Uterus (tissue), 4 donors: ENCODE results near the gene DNASE2B. TPM values are rescaled to one million over a fixed set of nuclear protein-coding genes. Genes with fewer than 3 reads are reported as not detected.

Experiments used
- DNase-seq, 2 donors: peaks; one replicate each; pipeline ENCODE4 v3.0.0-alpha.2; 2019 to 2020
- H3K27ac ChIP-seq, 2 donors: fragments of 200-600 bp; sonication (generic); 1 replicate in 1 of 2; 2 replicates in 1 of 2; pipeline ENCODE4 v1.5.1; 2016 to 2018
- H3K27me3 ChIP-seq, 2 donors: fragments of 200-600 bp; sonication (generic); one replicate each; pipeline ENCODE4 v1.5.1; 2018 to 2019; ENCODE audit warnings: control low read depth in 1 of 2
- H3K36me3 ChIP-seq, 2 donors: fragments of 200-600 bp; sonication (generic); one replicate each; pipeline ENCODE4 v1.5.1; 2019; ENCODE audit warnings: control low read depth in 1 of 2
- H3K4me1 ChIP-seq, 2 donors: fragments of 200-600 bp; sonication (generic); one replicate each; pipeline ENCODE4 v1.5.1; 2018 to 2019; ENCODE audit warnings: control low read depth in 1 of 2
- H3K4me3 ChIP-seq, 2 donors: fragments of 200-600 bp; sonication (generic); 1 replicate in 1 of 2; 2 replicates in 1 of 2; pipeline ENCODE4 v1.5.1; 2018 to 2019; ENCODE audit warnings: mild to moderate bottlenecking in 1 of 2
- H3K9me3 ChIP-seq, 2 donors: fragments of 200-600 bp; sonication (generic); one replicate each; pipeline ENCODE4 v1.5.1; 2019; ENCODE audit warnings: control low read depth in 1 of 2
- POLR2A ChIP-seq, 2 donors: fragments of 450-650 bp; IDR thresholded peaks; one replicate each; pipeline ENCODE4 v1.6.1; 2016; ENCODE audit warnings: antibody characterized with exemption in 2 of 2, mild to moderate bottlenecking in 1 of 2, moderate library complexity in 1 of 2
- intact Hi-C: fragments of 100-400 bp; cut with DNase I; formaldehyde crosslinking; loops from one replicate; pipeline ENCODE4 v1.15.1; 2023; ENCODE audit warnings: low total_unique reads
- total RNA-seq, 4 donors: library from RNA; depleted of rRNA in 3 of 4; stranded (reverse); fragments of >200 nt in 3 of 4; gene quantifications; one replicate each; pipeline versions ENCODE4 v1.1.0 to v1.2.4, GENCODE V29; 2014 to 2023
- TF ChIP-seq, protein P1 (sequence below), 4 experiments: fragments of 200-600 bp in 2 of 4; fragments of 450-650 bp in 2 of 4; sonication (generic) in 2 of 4; IDR thresholded peaks; one replicate each; pipeline ENCODE4 v1.5.1; 2016 to 2019; ENCODE audit warnings: antibody characterized with exemption in 4 of 4, mild to moderate bottlenecking in 2 of 4, moderate library complexity in 1 of 4
- donor health status: DM: yes; HTN: yes; CAD: no.

The DNASE2B gene, protein sequence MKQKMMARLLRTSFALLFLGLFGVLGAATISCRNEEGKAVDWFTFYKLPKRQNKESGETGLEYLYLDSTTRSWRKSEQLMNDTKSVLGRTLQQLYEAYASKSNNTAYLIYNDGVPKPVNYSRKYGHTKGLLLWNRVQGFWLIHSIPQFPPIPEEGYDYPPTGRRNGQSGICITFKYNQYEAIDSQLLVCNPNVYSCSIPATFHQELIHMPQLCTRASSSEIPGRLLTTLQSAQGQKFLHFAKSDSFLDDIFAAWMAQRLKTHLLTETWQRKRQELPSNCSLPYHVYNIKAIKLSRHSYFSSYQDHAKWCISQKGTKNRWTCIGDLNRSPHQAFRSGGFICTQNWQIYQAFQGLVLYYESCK
- total RNA-seq: not detected

DNA sequence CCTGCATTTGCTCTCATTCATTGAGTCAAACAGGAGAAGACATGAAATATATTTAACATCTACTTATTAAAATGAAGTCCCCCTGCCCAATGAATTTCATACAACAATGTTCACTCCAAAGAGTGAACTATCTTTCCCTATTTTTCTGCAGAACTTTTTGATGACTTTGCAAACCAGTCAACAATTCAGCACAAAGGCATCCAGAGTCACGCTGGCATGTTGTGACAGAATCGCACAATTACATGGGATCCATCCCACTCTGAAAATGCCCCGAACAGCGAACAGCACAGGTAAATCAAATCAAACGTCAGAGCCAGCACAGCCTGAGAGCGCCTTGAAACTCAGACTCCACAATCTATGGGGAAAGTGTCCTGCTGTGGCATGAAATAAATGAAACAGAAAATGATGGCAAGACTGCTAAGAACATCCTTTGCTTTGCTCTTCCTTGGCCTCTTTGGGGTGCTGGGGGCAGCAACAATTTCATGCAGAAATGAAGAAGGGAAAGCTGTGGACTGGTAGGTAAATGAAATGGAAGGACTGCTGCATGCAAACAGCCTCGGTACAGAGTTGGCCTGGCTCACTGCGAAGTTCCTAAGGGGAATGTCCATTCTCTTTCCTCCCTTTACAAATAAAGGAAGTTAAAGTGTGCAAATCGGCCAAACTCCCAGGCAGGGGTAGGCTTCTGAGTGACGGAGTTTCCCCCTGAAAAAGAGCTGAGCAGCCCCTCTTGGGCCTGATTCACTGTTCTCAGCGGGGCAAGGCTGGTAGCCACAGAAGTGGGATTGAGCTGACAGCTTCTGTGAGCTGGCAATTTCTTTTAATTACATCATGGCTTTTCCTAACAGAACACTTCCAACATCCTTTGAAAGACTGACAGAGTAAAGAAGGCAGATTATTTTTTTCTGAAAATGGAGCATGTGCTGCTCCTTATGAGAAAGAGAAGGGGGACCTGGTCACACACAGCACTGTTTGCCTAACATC, at the start of gene DNASE2B:
DNASE2B (plus strand) TSS at position 310 of the 981 bp plus-strand sequence; CDS start at position 391, 81 bp downstream.
- Histone ChIP-seq H3K36me3 (no peaks in the 10 kb centered on the region), H3K4me1 (no peaks in the 10 kb centered on the region), H3K4me3 (no peak within 1 kb of the TSS), H3K27me3 (no peaks in the 10 kb centered on the region), H3K27ac (no peak within 1 kb of the TSS), H3K9me3 (no peaks in the 10 kb centered on the region)
- no peak for DNase-seq
- intact Hi-C loops: no loop called here
- TF ChIP-seq, protein P1, sequence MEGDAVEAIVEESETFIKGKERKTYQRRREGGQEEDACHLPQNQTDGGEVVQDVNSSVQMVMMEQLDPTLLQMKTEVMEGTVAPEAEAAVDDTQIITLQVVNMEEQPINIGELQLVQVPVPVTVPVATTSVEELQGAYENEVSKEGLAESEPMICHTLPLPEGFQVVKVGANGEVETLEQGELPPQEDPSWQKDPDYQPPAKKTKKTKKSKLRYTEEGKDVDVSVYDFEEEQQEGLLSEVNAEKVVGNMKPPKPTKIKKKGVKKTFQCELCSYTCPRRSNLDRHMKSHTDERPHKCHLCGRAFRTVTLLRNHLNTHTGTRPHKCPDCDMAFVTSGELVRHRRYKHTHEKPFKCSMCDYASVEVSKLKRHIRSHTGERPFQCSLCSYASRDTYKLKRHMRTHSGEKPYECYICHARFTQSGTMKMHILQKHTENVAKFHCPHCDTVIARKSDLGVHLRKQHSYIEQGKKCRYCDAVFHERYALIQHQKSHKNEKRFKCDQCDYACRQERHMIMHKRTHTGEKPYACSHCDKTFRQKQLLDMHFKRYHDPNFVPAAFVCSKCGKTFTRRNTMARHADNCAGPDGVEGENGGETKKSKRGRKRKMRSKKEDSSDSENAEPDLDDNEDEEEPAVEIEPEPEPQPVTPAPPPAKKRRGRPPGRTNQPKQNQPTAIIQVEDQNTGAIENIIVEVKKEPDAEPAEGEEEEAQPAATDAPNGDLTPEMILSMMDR (IDR thresholded peaks at IDR 0.05): no peak
- no peak for TF ChIP-seq POLR2A (IDR thresholded peaks at IDR 0.05)

DNA sequence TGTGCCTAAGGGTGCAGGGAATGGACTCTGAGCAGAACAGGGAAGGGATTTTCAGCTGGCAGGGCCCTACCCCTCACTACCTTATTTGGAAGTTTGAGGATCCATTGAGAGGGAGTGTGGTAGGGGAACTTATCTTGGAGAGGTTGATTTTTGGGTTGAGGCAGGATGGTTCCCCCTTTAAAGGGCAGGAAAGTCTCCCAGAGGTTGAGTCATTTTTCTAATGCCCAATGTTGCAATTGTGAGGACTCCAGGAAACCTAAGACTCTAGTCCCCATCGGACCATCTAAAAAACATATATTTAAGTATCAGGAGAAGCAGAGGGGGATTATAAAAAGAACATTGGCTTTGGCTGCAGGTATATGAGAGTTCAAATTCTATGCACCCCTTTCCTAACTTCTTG, 49.5 kb upstream of the DNASE2B start:
- Histone ChIP-seq H3K9me3 (no peaks in the 10 kb centered on the region), H3K27ac (peak overlapping the region in 1 of 2 donors; percentile 60)
- intact Hi-C loops: no loop called here

DNA sequence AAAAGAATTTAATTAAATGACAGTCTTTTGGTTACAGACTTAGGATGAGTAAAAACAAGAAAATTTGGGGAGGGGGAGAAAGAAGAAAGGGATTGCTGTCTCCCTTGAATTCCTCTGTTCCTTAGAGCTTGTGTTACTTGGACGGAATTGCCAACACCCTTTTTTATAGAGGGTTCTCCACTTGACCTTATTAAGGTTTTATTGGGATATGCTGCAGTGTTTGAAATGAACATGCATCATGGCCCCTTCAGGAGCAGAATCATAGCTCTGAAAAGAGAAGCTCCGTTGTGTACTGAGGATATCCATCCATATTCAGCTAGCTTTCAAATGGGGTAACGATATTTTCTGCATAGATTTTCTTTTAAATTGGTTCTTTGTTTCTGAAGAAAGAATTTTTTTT, 48.2 kb upstream of the DNASE2B start:
- H3K27ac ChIP-seq: no peak overlapping the region
- no peaks in the 10 kb centered on the region for H3K36me3 ChIP-seq
- no peaks in the 10 kb centered on the region for H3K4me1 ChIP-seq
- intact Hi-C loops: no loop called here
- TF ChIP-seq POLR2A (IDR thresholded peaks at IDR 0.05): no peak
- TF ChIP-seq, protein P1 (IDR thresholded peaks at IDR 0.05): no peak
- H3K9me3 ChIP-seq: no peaks in the 10 kb centered on the region
- H3K4me3 ChIP-seq: no peak overlapping the region
- no peak for DNase-seq
- H3K27me3 ChIP-seq: no peaks in the 10 kb centered on the region

More for the DNA sequence above, 49.5 kb upstream of the DNASE2B start:
- Histone ChIP-seq H3K4me1 (no peaks in the 10 kb centered on the region), H3K27me3 (no peaks in the 10 kb centered on the region), H3K4me3 (no peak overlapping the region), H3K36me3 (no peaks in the 10 kb centered on the region)
- TF ChIP-seq, protein P1 (IDR thresholded peaks at IDR 0.05): no peak
- TF ChIP-seq POLR2A (IDR thresholded peaks at IDR 0.05): no peak
- no peak for DNase-seq

DNA sequence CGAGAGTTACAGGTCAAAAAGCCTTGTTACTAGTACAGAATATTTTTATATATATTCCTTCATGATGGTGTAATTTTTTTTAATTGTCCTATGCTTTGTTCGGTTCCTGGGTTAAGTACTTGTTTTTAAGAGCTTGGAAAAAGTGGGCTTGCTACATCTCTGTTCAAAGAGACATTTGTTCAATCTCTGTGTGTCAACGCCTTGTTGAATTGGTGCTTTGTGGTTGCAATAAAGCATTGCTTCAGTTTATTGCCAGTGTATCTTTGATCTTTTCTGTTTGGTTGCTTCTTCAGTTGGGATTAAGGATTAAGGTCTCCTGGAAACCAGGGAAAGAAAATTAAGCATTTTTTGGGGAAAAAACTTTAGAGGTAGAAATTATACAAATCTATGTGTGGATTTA, 47.7 kb upstream of the DNASE2B start:
- no peak overlapping the region for H3K27ac ChIP-seq
- H3K4me3 ChIP-seq: no peak overlapping the region
- no peaks in the 10 kb centered on the region for H3K36me3 ChIP-seq
- H3K9me3 ChIP-seq: no peaks in the 10 kb centered on the region
- no peak for DNase-seq
- no peak for TF ChIP-seq POLR2A (IDR thresholded peaks at IDR 0.05)
- TF ChIP-seq, protein P1 (IDR thresholded peaks at IDR 0.05): no peak
- no peaks in the 10 kb centered on the region for H3K4me1 ChIP-seq
- intact Hi-C loops: no loop called here
- no peaks in the 10 kb centered on the region for H3K27me3 ChIP-seq
